Parathyroid adenoma (tissue), 2 donors: ENCODE results near the gene CLDND1.

Experiments used
- H2AFZ ChIP-seq: fragments of 300-600 bp; sonication (generic); one replicate; pipeline ENCODE4 v1.7.0; 2017; ENCODE audit warnings: antibody characterized with exemption, mild to moderate bottlenecking
- H3K27ac ChIP-seq: fragments of 300-600 bp; sonication (generic); one replicate; pipeline ENCODE4 v1.7.0; 2017
- H3K27me3 ChIP-seq: fragments of 300-600 bp; sonication (generic); one replicate; pipeline ENCODE4 v1.7.0; 2017; ENCODE audit warnings: low read length; ENCODE audit not compliant: control insufficient read depth, insufficient read depth
- H3K36me3 ChIP-seq: fragments of 300-600 bp; sonication (generic); one replicate; pipeline ENCODE4 v1.7.0; 2017; ENCODE audit warnings: low read length; ENCODE audit not compliant: control insufficient read depth, insufficient read depth
- H3K4me1 ChIP-seq: fragments of 300-600 bp; sonication (generic); one replicate; pipeline ENCODE4 v1.7.0; 2017; ENCODE audit warnings: control low read depth
- H3K4me2 ChIP-seq: fragments of 300-600 bp; sonication (generic); one replicate; pipeline ENCODE4 v1.7.0; 2017; ENCODE audit warnings: low read length
- H3K4me3 ChIP-seq: fragments of 300-600 bp; sonication (generic); one replicate; pipeline ENCODE4 v1.7.0; 2017; ENCODE audit warnings: low read depth, low read length
- H3K79me2 ChIP-seq: fragments of 300-600 bp; sonication (generic); one replicate; pipeline ENCODE4 v1.7.0; 2017; ENCODE audit warnings: control low read depth
- H3K9ac ChIP-seq: fragments of 300-600 bp; sonication (generic); one replicate; pipeline ENCODE4 v1.7.0; 2017; ENCODE audit warnings: mild to moderate bottlenecking
- H3K9me3 ChIP-seq: fragments of 300-600 bp; sonication (generic); one replicate; pipeline ENCODE4 v1.7.0; 2017; ENCODE audit warnings: low read length; ENCODE audit not compliant: control insufficient read depth
- TF ChIP-seq, protein P1 (sequence below): fragments of 300-600 bp; sonication (generic); IDR thresholded peaks from one replicate; pipeline ENCODE4 v1.7.0; 2017; ENCODE audit warnings: antibody characterized with exemption, mild to moderate bottlenecking
- donor health status: primary hyperparathyroidism.

Gene CLDND1

DNA sequence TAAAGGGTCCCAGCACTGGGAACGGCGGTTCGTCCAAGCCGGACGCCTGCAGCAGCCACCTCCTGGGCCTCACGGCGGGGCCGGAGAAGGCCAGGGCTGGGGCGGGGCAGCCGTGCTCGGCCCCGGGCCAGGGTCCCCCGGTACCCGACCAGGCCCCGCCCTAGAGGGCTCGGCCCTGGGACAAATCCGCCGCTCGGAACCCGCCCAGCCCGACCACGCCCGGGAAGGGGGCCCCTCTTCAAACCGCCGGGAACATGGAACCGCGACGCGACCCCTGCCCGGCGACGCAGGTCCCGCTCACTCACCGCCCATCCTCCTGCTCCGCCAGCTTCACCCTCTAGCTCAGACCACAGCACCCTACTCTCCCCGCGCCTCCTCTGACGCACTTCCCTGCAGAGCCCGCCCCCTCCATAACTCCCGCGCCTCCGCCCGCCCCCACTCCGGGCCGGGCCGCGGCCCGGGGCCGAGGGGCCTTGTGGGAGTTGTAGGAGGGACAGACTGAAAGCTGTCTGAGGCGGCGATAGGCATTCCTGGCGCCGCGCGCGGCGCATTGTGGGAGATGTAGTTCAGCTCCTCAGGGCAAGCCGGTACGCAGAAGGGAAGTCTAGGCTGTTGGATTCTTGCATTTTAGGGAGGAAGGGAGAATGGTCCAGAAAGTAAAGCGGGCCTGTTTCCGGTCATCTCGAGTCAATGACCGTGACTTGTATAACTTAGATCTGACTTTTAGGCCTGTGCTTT lies at the start of gene CLDND1:
Gene CLDND1, minus strand, starts transcription at position 359 of the 738 bp plus-strand sequence. CDS start 1,478 bp downstream, outside the sequence.
- H3K4me2 ChIP-seq, result peak within 1 kb of the TSS; percentile 85
- H3K4me3 ChIP-seq, result peak within 1 kb of the TSS; percentile 87
- peaks cover 6% of the 10 kb centered on the region for H3K4me1 ChIP-seq
- H3K9me3 ChIP-seq, result no peaks in the 10 kb centered on the region
- no peaks in the 10 kb centered on the region for H3K27me3 ChIP-seq
- TF ChIP-seq, protein P1, sequence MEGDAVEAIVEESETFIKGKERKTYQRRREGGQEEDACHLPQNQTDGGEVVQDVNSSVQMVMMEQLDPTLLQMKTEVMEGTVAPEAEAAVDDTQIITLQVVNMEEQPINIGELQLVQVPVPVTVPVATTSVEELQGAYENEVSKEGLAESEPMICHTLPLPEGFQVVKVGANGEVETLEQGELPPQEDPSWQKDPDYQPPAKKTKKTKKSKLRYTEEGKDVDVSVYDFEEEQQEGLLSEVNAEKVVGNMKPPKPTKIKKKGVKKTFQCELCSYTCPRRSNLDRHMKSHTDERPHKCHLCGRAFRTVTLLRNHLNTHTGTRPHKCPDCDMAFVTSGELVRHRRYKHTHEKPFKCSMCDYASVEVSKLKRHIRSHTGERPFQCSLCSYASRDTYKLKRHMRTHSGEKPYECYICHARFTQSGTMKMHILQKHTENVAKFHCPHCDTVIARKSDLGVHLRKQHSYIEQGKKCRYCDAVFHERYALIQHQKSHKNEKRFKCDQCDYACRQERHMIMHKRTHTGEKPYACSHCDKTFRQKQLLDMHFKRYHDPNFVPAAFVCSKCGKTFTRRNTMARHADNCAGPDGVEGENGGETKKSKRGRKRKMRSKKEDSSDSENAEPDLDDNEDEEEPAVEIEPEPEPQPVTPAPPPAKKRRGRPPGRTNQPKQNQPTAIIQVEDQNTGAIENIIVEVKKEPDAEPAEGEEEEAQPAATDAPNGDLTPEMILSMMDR, result no peak
- peak within 1 kb of the TSS; percentile 78 for H3K27ac ChIP-seq
- H3K79me2 ChIP-seq, result peaks cover 3% of the 10 kb centered on the region
- H3K9ac ChIP-seq, result peak within 1 kb of the TSS; percentile 1
- H3K36me3 ChIP-seq, result no peaks in the 10 kb centered on the region
- peak within 1 kb of the TSS; percentile 54 for H2AFZ ChIP-seq

DNA sequence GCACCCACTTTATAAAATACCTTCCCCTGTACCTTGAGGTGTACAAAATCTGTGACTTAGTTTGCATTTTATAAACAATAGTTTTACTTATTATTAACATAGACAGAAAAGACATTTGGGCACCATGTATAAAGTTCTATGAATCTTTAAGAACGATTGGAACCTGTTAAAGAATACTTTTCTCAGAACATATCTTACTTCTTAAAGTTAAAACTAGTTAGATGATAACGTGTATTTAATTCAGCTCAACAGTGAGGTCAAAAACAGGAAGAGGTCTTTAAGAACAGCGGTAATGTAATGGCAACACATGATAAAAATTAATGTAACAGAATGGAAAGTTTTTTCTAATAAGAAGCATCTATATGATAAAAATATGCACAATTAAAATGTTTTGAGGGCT lies 45.7 kb upstream of the CLDND1 start:
- Histone ChIP-seq H3K27me3 (no peaks in the 10 kb centered on the region), H3K4me1 (no peaks in the 10 kb centered on the region), H3K9ac (no peak overlapping the region), H3K4me3 (no peak overlapping the region), H3K27ac (no peak overlapping the region), H2AFZ (no peak overlapping the region), H3K4me2 (no peak overlapping the region), H3K36me3 (no peaks in the 10 kb centered on the region), H3K79me2 (no peaks in the 10 kb centered on the region), H3K9me3 (no peaks in the 10 kb centered on the region)
- TF ChIP-seq, protein P1, result no peak

DNA sequence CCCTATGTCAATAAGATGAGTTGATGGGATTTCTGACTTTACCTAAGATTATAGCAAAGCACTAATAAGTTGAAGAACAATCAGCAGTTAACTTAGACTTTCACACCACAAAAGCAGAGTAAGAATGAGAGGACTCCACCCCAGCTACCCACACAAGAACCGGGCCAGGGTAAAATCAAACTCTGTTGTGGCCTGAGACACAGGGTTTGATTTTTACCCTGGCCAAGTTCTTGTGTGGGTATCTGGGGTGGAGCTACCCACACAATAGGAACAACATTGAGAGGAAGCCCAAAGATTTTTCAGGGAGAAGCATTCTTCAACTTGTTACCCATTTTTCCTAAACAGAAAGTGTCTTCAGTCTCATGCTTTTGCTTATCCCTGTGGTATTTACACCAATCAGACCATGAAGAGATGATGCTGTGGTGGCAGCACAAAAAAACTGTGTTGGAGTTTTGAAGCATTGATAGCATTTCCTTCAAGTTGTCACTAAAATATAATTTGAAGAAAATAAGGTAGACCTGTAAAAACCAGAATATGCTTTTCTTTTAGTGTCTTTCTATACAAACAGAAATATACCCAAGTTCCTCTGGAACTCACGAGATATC lies 45.1 kb upstream of the CLDND1 start:
- Histone ChIP-seq H3K4me3 (no peak overlapping the region), H3K9ac (no peak overlapping the region), H3K36me3 (no peaks in the 10 kb centered on the region), H3K4me2 (no peak overlapping the region), H3K9me3 (no peaks in the 10 kb centered on the region), H3K79me2 (no peaks in the 10 kb centered on the region), H3K4me1 (no peaks in the 10 kb centered on the region), H2AFZ (no peak overlapping the region), H3K27me3 (no peaks in the 10 kb centered on the region), H3K27ac (no peak overlapping the region)
- TF ChIP-seq, protein P1, result no peak

DNA sequence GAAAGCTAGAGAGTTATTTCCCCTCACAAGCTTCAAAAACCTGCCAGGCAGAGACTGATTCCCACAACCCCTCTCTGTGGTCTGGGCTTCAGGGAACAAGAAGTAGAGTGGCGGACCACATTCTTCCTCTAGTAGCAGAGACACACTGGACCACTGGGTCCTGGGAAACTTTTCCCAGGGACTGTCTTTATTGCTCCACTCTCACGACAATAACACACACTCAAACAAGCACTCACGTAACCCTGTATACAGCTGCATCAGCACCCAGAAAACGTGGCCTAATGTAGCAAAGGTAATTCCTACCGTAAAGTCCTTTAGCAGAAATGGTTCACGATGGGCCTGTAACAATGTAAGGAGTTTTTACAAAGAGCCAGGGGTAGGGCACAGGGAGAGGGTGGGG lies 43.1 kb upstream of the CLDND1 start:
- Histone ChIP-seq H3K9ac (no peak overlapping the region), H3K4me1 (no peaks in the 10 kb centered on the region), H3K36me3 (no peaks in the 10 kb centered on the region), H3K27ac (no peak overlapping the region), H3K4me3 (no peak overlapping the region), H2AFZ (no peak overlapping the region), H3K79me2 (no peaks in the 10 kb centered on the region), H3K9me3 (no peaks in the 10 kb centered on the region), H3K27me3 (no peaks in the 10 kb centered on the region), H3K4me2 (no peak overlapping the region)
- TF ChIP-seq, protein P1, result no peak
